ENCODE measurements around the gene ARRB1.

The ARRB1 gene

GRCh38 chr11:75261902-75262361 is 89.5 kb downstream of the ARRB1 start:
- Histone ChIP-seq H3K4me3 (no peak overlapping the region), H3K36me3 (replicated peaks) (no peaks in the 10 kb centered on the region), H3K9me3 (no peaks in the 10 kb centered on the region), H3K27me3 (ENCODE audit: low read depth) (peaks cover 3% of the 10 kb centered on the region; the same call in 1 of the 2 replicates), H3K4me1 (no peaks in the 10 kb centered on the region)
- no peak for DNase-seq (ENCODE audit: low spot score in 2 of 2)
- in situ Hi-C loops (cut with MboI; ENCODE audit: low sequenced_read_pairs): no loop called here

- Histone ChIP-seq H3K9me3 (no peaks in the 10 kb centered on the region), H3K4me1 (no peaks in the 10 kb centered on the region), H3K27me3 (ENCODE audit: low read depth) (peaks cover 3% of the 10 kb centered on the region; the same call in 1 of the 2 replicates), H3K4me3 (no peak overlapping the region), H3K36me3 (replicated peaks) (no peaks in the 10 kb centered on the region)
- DNase-seq (ENCODE audit: low spot score in 2 of 2): no peak
- in situ Hi-C loops (cut with MboI; ENCODE audit: low sequenced_read_pairs): no loop called here
Observed at GRCh38 chr11:75260396-75261170, 90.9 kb downstream of the ARRB1 start.

GRCh38 chr11:75254326-75254725 is 97.1 kb downstream of the ARRB1 start:
- DNase-seq (ENCODE audit: low spot score in 2 of 2): no peak
- Histone ChIP-seq H3K36me3 (replicated peaks) (no peaks in the 10 kb centered on the region), H3K27me3 (ENCODE audit: low read depth) (0 out of 2 replicates have a peak, but pooled peaks cover 3% of the 10 kb centered on the region), H3K4me3 (no peak overlapping the region), H3K4me1 (no peaks in the 10 kb centered on the region), H3K9me3 (peaks cover 6% of the 10 kb centered on the region)
- in situ Hi-C loops (cut with MboI; ENCODE audit: low sequenced_read_pairs): no loop called here

GRCh38 chr11:75249704-75250103 is 101.8 kb downstream of the ARRB1 start:
- Histone ChIP-seq H3K9me3 (peaks cover 6% of the 10 kb centered on the region), H3K4me3 (no peak overlapping the region), H3K27me3 (ENCODE audit: low read depth) (no peaks in the 10 kb centered on the region), H3K36me3 (replicated peaks) (no peaks in the 10 kb centered on the region), H3K4me1 (no peaks in the 10 kb centered on the region)
- no peak for DNase-seq (ENCODE audit: low spot score in 2 of 2)
- in situ Hi-C loops (cut with MboI; ENCODE audit: low sequenced_read_pairs): loop anchor here (5.0 kb wide), 2 partner anchors 102 to 227 kb away; no protein-coding TSS in a partner anchor

- Histone ChIP-seq H3K36me3 (replicated peaks) (no peaks in the 10 kb centered on the region), H3K4me3 (no peak overlapping the region), H3K27me3 (ENCODE audit: low read depth) (no peaks in the 10 kb centered on the region), H3K4me1 (no peaks in the 10 kb centered on the region), H3K9me3 (peaks cover 6% of the 10 kb centered on the region)
- no peak for DNase-seq (ENCODE audit: low spot score in 2 of 2)
- in situ Hi-C loops (cut with MboI; ENCODE audit: low sequenced_read_pairs): loop anchor here (5.0 kb wide), 2 partner anchors 102 to 227 kb away; no protein-coding TSS in a partner anchor
Observed at GRCh38 chr11:75248924-75249256, 102.6 kb downstream of the ARRB1 start.

GRCh38 chr11:75246671-75247350 is 104.7 kb downstream of the ARRB1 start:
- DNase-seq (ENCODE audit: low spot score in 2 of 2): no peak
- H3K36me3 ChIP-seq (replicated peaks): no peaks in the 10 kb centered on the region
- no peak overlapping the region for H3K4me3 ChIP-seq
- 0 out of 2 replicates have a peak, but pooled peaks cover 3% of the 10 kb centered on the region for H3K27me3 ChIP-seq (ENCODE audit: low read depth)
- in situ Hi-C loops (cut with MboI; ENCODE audit: low sequenced_read_pairs): loop anchor here (5.0 kb wide), 2 partner anchors 100 to 225 kb away; no protein-coding TSS in a partner anchor
- H3K9me3 ChIP-seq: no peaks in the 10 kb centered on the region
- no peaks in the 10 kb centered on the region for H3K4me1 ChIP-seq

GRCh38 chr11:75246006-75246670 is 105.3 kb downstream of the ARRB1 start:
- Histone ChIP-seq H3K4me1 (no peaks in the 10 kb centered on the region), H3K9me3 (no peaks in the 10 kb centered on the region), H3K36me3 (replicated peaks) (no peaks in the 10 kb centered on the region), H3K27me3 (ENCODE audit: low read depth) (0 out of 2 replicates have a peak, but pooled peaks cover 3% of the 10 kb centered on the region), H3K4me3 (no peak overlapping the region)
- no peak for DNase-seq (ENCODE audit: low spot score in 2 of 2)
- in situ Hi-C loops (cut with MboI; ENCODE audit: low sequenced_read_pairs): loop anchor here (5.0 kb wide), 2 partner anchors 99 to 224 kb away; no protein-coding TSS in a partner anchor

DNA sequence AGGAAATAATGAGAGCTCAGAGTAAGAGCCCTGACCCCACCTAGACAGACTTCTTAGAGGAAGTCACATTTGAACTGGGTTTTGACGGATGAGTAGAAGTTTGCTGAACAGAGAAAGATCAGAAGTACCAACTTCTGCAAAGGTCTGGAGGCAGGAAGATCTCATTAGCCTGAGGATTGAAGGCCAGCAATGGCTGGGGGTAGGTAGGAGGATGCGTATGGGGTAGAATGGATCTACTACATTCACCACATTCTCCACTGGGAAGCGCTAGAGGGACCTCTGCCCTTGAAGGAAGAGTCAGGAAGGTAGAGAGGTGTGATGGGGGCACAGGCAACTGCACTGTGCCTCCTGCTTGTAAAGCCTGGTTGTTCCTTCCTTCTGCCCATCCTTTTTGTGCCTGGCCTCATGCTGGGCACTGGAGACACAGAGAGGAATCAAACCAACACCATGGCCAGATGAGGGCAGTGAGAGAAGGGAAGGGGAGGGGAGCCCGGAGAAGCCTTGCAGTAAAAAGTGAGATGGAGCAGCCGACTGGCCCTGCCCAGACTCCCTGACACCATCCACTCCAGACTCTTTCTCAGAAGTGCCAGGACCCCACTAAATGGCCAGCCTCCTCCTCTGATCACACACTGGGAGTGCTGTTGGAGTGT is 106.0 kb downstream of the ARRB1 start:
- no peak for DNase-seq (ENCODE audit: low spot score in 2 of 2)
- H3K4me1 ChIP-seq: no peaks in the 10 kb centered on the region
- peaks cover 6% of the 10 kb centered on the region for H3K27me3 ChIP-seq (ENCODE audit: low read depth)
- no peaks in the 10 kb centered on the region for H3K9me3 ChIP-seq
- H3K4me3 ChIP-seq: no peak overlapping the region
- no peaks in the 10 kb centered on the region for H3K36me3 ChIP-seq (replicated peaks)
- in situ Hi-C loops (cut with MboI; ENCODE audit: low sequenced_read_pairs): loop anchor here (5.0 kb wide), 2 partner anchors 98 to 223 kb away; no protein-coding TSS in a partner anchor

DNA sequence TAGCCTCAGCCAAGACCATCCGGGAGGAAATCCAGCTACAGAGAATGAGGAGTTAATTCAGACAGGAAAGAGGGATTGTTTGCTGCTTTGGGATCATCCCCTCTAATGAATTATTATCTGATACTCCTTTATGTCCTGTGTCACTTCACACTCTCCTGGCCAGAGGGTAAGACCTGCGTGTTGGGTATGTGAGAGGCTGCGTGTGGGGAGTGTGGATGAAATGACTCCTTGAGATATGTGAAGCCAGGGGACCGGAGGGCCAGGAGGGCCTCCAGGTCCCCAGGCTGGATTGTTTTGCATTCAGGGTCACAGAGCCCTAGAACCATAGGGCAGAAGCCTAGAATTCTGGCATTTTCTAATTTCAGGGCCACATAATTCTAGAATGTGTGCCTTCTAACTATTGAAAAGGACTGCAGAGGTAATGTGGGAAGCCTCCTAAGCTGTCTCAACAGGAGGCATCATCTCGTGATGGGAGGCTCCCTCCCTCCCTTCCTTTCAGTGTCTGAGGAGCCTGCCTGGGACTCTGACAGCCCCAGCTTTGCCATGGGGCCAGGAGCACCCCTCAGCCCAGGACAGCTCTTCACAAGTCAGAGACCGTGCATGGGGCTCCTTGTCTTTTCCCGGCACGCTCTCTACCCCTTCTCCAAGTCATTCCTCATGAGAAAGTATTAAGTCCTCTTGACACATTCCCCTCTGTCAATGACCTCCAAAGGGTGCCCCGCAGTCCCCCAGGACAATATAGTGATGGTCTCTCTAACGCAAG is 107.2 kb downstream of the ARRB1 start:
- DNase-seq (ENCODE audit: low spot score in 2 of 2): no peak
- H3K27me3 ChIP-seq (ENCODE audit: low read depth): peaks cover 15% of the 10 kb centered on the region
- H3K36me3 ChIP-seq (replicated peaks): no peaks in the 10 kb centered on the region
- in situ Hi-C loops (cut with MboI; ENCODE audit: low sequenced_read_pairs): no loop called here
- no peaks in the 10 kb centered on the region for H3K4me1 ChIP-seq
- no peak overlapping the region for H3K4me3 ChIP-seq
- no peaks in the 10 kb centered on the region for H3K9me3 ChIP-seq

GRCh38 chr11:75242722-75243600 is 108.5 kb downstream of the ARRB1 start:
- no peak for DNase-seq (ENCODE audit: low spot score in 2 of 2)
- no peaks in the 10 kb centered on the region for H3K4me1 ChIP-seq
- H3K36me3 ChIP-seq (replicated peaks): no peaks in the 10 kb centered on the region
- H3K27me3 ChIP-seq (ENCODE audit: low read depth): peaks cover 15% of the 10 kb centered on the region
- in situ Hi-C loops (cut with MboI; ENCODE audit: low sequenced_read_pairs): no loop called here
- no peaks in the 10 kb centered on the region for H3K9me3 ChIP-seq
- H3K4me3 ChIP-seq: no peak overlapping the region

GRCh38 chr11:75241906-75242644 is 109.4 kb downstream of the ARRB1 start:
- DNase-seq (ENCODE audit: low spot score in 2 of 2): no peak

More at GRCh38 chr11:75241906-75242644, 109.4 kb downstream of the ARRB1 start:
- H3K27me3 ChIP-seq (ENCODE audit: low read depth): peaks cover 15% of the 10 kb centered on the region
- in situ Hi-C loops (cut with MboI; ENCODE audit: low sequenced_read_pairs): no loop called here
- H3K4me3 ChIP-seq: peak overlapping the region; percentile 34
- no peaks in the 10 kb centered on the region for H3K36me3 ChIP-seq (replicated peaks)
- no peaks in the 10 kb centered on the region for H3K9me3 ChIP-seq
- no peaks in the 10 kb centered on the region for H3K4me1 ChIP-seq
